Activated CD8-positive, alpha-beta memory T cell treated with anti-CD3 and anti-CD28 coated beads, Interleukin-2, amount 50 U/mL, for 1 hour (primary cell): ENCODE measurements around the gene TAS2R41.

Experiments used
- DNase-seq: peaks from one replicate; pipeline ENCODE4 v3.0.0-alpha.2; 2020; ENCODE audit errors: extremely low read depth

The TAS2R41 gene

DNA sequence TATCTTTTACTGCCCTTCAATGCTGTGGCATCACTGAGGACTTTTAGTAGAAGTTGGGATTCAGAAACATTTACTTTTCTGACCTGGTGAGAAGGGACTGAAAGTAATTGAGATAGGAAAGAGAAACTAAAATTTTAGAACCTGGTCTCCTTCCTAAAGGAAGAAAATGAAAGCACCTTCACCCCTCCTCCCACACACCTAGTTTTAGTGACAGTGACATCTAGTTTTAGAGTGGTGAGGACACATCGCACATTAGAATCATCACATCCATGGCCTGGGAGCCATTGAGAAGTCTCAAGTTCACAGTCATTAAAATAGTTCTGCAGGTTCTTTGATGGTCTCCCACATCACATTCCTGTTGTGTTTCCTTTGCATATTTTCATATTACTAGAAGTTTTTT lies 16.1 kb downstream of the TAS2R41 start:
- no peak for DNase-seq

DNA sequence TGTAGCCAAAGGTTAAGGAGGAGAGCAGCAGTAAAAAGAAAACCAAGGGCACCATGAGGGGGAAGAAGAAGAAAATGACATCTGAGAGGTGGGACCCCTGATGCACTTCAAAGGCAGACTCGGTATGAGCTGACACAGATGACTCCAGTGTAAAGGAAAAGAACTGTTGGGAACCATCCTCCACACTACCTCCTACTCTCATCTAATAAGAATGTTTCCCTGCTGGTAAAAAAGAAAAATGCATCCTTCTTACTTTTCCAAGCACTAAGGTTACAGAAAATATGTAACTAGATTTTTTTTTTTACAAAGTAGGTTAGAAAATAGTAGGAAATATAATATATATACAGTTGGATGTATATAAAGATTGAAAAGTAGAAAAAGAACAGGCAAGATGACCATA lies 16.9 kb downstream of the TAS2R41 start:
- DNase-seq, result no peak

DNA sequence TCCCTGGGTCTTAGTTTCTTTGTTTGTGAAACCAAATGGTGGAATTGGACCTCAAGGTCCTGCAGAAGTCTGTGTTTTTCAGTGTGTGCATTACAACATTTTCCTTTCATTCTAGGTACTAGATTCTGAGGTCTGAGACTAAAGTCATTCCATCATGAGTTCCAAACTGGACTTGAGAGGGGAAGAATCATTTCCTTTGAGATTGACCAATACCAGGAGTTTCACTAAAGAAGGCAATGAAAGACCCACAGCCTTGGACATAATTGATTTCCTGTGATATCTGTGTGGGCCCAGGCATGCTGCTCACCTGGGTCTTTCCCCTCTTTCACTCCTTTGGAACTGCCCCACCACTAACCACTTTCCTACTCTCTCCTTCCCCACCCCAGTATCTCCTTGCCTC lies 18.2 kb downstream of the TAS2R41 start:
- no peak for DNase-seq

DNA sequence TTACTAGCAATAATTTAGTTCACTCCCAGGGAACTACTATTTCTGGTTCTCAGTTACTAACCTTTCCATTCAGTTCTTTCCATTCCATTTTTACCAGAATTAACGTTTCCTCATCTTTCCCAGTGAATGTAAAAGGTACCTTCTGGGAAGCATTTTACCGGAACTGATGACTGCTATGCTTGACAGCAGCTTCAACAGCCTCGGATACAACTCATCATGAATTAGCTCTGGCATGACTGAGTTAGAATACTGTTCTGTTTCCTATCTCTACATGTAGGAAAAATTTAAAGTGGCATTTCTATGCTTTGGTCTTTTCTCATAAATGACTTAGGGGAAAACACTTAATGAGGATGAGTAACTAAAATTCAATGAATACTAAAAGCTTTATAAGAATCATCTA lies 18.6 kb downstream of the TAS2R41 start:
- DNase-seq, result no peak

DNA sequence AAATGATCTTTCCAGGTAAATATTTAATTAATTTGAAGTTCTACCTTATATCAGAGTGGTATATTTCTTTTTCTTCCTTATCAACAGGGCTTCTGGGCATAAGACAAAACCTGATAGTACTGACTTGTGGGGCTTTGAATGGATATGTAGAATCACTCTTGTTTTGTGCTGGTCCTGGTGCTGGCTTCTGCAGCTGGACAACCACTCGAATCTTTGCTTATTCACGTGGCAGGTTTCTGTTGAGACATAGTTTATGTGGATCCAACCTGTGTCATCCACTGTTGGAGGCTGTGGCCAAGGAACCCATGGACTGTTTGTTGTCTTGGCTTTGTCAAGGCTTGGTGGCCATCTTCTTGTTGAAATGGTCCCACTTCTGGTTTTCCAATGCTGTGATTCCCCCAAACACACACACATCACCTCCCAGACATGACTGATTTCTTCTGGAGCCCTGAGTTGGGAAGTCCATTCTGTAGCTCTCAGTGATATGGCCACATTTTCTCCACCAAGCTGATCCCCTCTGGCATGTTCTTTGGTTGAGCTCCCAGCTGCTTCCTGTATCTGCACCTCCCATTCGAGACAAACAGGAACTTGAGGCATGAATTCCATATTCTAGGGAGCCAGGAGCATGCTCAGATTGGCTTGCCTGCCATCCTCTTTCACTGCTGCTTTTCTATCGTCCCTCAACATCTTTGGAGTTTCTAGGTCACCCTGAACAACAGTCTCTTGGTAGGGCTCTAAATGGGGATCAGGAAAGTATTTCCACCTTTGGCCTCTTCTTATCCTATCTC lies 19.5 kb downstream of the TAS2R41 start:
- no peak for DNase-seq

DNA sequence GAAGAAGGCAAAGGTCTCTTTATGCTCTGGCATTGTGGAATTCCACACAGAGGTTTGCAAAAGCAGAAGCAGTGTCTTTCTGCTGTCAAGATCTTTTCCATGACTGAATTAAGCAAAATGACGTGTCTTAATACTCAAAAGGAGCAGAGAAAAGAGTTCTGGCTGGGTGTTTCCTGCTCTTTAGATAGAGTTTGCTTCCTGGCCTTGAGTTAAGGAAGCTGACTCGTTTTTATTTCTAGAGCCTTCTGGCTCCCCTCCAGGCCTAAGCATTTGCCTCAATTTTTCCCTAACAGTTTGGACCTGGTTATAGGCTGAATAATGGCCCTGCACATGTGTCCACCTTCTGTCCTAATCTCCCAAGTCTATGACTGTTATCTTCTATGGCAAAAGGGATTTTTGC lies 21.6 kb downstream of the TAS2R41 start:
- DNase-seq, result no peak

DNA sequence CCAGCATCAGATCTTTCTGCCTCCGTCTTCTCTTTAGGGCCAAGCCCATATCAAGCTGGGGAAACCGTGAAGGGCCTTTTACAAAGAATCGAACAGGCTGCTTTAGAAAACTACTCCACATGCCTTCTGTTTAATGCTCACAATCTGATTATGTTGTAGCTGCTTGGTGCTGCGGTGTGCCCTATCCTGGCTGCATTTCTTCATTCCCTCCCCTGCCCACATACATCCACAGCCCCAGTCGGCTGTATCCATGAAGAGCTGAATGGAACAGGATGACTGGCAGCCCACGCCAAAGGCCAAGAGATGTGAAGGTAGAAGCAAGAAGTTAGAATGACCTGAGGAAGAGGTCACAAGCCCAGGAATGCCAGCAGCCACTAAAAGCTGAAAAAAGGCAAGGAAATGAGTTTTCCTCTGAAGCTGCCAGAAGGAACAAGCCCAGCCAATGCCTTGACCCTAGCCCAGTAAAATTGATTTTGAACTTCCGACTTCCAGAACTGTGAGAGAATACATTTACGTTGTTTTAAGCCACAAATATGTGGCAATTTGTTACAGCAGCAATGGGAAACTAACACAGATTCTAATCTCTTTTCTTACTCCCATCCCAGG lies 22.2 kb downstream of the TAS2R41 start:
- DNase-seq, result no peak

DNA sequence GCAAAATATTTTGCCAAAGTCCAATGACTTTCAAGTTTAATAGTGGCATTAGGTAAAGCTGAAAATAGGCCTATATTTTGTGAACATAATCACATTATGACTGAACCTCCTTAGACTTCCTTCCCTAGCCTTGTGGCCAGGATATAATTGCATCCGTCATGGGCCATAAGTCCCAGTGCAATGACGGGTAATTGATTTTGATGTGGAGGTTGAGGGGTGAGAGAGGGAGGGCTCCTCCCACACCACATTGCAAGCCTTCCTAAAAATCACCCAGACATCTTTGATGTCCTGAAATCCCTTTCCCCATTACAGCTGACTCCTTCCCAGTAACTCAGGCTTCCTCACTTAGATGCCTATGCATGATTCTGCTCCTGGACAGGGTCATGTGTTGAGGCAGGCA lies 25.6 kb downstream of the TAS2R41 start:
- no peak for DNase-seq

DNA sequence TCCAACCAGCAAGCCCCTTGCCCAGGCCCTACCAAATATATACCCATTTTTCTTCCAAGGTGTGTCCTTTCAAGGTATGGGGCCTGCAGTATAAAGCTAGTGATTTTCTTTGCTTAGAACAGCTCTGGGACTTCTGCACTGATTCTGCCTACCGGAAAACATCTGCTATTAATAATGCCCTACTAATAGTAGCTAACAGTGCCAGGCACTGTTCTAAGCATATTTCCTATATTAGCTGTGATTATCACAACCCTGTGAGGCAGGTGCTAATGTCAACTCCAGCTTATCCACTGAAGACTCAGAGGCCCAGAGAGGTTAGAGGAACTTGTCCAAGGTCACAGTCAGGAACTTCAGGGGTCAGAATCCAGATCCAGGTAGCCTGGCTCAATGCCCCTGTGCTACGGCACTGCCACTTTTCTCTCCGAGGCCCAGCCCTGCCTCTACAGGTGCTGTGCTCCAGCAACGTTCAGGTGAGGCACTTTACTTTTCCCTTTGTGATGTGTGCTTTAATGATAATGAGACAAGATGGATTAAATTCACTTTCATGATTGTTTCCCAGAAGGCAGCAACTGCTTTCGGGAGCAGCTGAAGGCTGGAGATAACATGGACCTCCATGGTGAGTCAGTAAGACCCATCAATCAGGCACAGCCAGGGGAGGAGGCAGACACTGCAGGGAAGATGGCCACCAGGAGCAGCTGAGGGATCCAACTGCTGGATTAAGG lies 26.7 kb downstream of the TAS2R41 start:
- DNase-seq, result no peak

DNA sequence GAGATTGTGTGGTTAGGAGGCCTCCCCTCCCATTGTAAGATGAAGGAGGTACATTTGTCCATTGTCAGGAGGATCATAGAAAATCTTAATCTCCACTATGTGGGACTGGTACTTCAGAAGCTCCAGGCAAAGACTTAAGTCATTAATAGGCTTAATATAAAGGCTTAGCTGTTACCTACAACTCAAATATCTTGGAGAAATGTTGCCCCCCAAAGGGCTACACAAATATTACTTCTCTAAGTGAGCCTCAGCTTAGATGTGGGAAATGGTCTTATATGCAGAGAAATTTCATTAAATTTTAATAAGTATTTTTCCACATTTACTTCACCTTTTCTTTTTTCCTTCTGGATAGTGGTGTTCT lies 27.2 kb downstream of the TAS2R41 start:
- DNase-seq, result no peak

DNA sequence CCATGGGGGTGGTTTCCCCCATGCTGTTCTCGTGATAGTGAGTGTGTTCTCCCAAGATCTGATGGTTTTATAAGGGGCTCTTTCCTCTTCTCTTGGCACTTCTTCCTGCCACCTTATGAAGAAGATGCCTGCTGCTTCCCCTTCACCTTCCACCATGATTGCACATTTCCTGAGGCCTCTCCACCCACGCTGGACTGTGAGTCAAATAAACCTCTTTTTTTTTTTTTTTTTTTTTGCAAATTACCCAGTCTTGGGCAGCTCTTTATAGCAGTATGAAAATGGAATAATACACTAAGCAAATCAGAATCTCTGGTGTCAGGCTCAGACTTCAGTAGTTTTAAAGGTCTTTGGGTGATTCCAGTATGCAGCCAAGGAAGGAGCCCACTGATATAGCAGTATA lies 28.2 kb downstream of the TAS2R41 start:
- no peak for DNase-seq

DNA sequence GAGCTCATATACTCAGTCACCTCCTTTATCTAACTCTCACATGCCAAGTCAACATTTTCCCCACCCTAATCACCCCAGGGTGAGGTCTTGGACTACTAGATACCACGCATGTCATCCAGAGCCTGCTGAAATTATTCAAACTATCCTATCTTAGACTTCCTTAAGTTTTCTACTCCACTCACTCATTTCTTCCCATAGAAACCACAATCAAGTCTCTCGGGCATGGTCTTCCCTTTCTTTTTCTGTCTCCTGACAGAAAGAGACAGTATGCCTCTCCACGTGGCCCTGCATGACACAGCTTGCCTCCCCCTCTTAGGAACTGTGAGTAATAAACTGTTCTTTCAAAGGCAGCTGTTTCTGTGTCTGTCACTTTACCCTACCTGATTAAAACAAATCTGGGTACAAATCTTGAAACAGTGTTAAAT lies 29.4 kb downstream of the TAS2R41 start:
- DNase-seq, result no peak

DNA sequence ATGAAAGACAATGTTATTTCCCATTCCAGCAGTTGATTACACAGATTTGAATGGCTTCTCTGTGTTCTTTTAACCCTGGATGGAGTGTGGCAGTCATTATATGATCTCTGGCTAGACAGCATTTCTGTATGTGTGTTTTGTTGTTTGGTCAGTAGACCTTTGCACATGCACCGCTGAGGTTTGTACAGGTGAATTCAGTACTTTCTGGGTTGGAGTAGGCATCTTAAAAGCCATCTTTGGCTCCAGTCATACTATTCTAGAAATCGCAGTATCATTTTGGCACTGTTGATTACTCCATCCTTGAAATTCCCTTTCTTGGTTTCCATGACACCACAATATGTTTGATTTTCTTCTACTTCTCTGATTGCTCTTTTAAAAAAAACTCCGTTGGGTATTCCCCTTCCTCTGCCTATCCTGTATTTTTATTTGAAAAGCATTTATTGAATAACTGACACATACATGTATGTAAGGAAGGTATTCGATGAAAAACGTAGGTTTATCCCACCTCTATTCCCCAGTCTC lies 29.9 kb downstream of the TAS2R41 start:
- no peak for DNase-seq

DNA sequence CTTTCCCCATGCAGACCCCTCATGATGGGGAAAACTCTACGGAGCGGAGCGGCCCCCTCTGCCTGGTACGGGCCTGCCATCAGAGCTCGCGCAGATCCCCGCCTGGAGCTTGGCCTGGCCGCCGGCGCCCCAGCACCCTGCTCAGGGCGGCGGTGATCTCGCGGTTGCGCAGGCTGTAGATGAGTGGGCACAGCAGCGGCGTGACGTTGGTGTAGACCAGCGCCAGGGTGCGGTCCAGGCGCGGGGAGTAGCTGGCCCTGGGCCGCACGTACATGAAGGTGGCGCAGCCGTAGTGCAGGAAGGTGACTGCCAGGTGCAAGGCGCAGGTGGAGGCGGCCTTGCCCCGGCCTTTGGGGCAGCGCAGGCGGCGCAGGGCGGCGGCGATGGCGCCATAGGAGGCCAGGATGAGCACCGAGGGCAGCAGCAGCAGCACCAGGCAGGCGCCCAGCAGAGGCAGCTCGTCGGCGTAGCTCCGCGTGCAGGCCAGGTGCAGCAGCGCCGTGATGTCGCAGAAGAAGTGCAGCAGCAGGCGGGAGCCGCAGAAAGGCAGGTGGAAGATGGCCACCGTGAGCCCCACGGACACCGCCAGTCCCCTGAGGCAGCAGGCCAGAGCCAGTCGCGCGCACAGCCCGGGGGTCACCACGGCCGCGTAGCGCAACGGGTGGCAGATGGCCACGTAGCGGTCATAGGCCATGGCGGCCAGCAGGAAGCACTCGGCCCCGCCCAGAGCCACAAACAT lies 33.4 kb downstream of the TAS2R41 start:
- no peak for DNase-seq

DNA sequence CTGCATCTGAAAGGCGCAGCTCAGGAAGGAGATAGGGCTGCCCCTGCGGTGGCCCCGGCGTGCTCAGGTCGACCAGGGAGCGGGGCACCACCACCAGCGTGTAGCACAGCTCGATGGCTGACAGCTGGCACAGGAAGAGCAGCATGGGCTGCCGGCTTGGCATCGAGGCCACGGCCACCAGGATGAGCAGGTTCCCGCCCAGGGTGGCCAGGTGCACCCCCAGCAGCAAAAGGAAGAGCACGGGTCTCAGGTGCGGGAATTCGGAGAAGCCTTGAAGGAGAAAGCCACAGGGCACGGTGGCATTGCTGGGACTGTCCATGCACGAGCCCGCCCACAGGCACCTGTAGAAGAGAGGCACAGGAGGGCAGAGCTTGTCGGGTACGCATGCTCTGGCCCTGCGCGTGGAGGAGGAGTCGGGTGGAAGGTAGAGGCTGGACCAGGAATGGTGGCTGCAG lies 33.9 kb downstream of the TAS2R41 start:
- no peak for DNase-seq

DNA sequence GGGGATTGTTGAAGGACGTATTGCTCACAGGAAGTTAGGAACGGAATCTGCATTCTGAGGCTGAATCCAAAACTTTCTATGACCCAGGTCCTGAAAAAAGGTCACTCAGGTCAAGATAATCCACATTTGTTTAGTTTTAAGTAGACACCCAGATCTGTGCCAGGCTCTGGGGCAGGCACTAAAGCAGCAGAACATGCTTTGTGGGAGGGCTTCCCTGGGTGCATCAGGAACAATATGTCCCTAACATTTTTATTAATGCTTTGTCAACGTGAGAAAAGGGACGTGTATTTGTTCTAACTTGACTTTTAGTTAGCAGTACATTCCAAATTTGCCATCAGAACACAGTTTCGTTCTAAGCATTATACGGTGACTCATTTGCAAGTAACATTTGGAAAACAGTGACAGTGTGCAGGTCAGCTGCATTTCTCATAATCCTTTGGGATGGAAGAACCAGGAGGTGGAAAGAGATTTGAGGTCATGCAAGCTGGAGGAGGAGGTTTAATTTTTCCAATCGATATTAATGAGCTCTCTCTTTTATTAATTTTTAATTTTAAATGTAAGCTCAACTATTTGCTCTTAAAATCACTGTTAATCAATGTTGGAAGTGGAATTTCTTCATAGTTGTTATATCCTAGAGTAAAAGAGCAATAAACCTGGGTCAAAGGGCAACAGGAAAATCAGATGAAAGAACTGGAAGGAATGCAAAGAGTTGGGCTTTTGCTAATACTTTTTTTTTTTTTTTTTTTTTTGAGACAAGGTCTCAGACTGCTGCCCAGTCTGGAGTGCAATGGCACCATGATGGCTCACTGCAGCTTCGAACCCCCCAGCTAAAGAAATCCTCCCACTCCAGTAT lies 35.0 kb downstream of the TAS2R41 start:
- no peak for DNase-seq

DNA sequence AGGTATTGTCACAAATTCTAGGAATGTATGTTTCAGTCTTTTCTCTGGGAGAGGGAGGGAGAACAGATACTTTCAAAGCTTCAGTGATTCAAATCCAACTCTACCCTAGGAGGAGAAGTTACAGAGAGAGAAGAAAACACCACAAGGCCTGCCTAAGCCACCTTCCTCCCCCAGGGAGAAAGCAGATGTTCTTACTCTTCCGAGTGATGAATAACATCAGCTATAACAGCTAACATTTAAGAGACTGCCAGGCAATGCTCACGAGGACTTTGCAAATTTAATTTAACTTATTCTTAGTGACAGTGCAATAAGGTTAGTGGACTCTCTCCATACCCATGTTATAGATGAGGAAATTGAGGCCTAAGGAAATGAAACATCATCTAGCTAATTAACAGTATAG lies 36.8 kb downstream of the TAS2R41 start:
- no peak for DNase-seq

DNA sequence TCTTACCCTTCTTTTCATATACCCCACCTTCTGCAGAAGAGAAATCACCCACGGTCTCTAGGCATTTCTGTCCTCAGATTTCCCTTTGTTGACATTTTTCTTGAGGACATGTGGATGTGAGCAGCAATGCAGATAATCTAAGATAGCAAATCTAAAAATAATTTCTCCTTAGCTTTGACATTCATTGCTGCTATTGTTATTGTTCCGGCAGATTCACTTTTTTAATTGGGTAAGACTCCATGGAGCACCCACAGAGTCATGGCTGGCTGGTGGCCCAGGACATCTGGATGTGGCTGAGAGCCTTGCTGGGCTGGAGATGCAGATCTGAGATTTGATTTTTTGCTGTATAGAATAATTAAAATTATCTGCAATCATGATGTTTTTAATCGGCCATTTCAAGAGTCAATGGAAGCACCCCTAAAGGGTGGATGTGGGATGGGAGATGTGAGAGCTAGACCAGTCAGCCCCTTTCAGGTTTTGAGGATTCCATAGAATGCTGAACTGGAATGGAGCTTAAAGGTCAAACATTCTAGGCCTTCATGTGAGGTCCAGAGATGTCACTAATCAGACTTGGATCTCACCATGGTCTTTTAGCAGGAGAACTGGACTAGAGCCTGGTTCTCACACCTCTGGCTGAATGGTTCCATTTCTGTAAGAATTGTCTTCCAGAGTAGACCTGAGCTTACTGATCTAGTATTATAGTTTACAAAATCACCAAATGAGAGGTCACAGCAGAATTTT lies 37.5 kb downstream of the TAS2R41 start:
- DNase-seq, result no peak

DNA sequence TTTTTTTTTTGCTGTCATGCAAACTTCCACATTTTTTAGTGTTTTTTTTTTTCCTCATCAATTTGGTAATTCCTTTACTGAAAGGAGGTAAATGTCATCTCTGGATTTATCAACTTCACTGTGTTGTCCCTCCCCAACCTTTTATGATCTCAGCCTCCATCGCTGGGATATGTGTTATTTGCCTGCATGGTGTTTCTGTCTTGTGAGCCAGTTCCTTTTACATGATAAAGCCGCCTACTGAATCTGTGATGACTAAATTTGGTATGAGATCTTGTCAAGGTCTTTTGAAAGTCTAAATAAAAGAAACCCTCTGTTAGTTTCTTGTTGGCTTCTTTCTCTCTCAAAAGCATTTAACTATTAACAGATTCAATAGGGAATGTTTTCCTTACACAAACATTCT lies 39.3 kb downstream of the TAS2R41 start:
- DNase-seq, result no peak

DNA sequence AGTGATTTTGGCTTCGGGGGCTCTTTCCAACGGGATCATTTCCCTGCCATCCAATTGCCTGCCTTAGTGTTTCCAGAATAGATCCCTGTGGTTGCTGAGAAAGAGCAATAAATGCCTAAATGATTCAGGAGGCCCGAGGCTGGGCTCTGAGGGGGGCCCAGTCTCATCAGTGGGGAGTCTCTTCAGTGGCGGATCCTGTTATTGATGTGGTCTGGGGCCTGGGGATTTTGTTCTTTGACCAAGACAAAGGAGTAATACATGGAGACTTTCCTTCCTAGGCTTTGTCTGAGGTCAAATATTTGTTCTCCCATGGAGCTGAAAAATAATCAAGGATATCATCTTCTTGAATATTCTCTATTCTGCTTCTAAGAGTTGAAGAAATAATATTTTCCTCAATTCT lies 40.8 kb downstream of the TAS2R41 start:
- no peak for DNase-seq
